ENCODE measurements around the gene ACOT13. TPM values are rescaled to one million over a fixed set of nuclear protein-coding genes. Genes with fewer than 3 reads are reported as not detected.
"Not testable (repeated sequence)": the region's sequence is repeated elsewhere in the genome, so short reads cannot be mapped to it uniquely, and the experiment has no call there.

Gene ACOT13
- total RNA-seq, 4 donors from 2014 or later = 3.4 to 8.9 (median 6.8) TPM

GRCh38 chr6:24704468-24704867, 37.6 kb downstream of the ACOT13 start:
- H3K4me1 ChIP-seq = peaks cover 0 to 26% (median 0%) of the 10 kb centered on the region in 3 donors
- H3K27ac ChIP-seq = no peak overlapping the region
- no peaks in the 10 kb centered on the region for H3K27me3 ChIP-seq
- no peak overlapping the region for H3K4me3 ChIP-seq
- TF ChIP-seq, protein P1, sequence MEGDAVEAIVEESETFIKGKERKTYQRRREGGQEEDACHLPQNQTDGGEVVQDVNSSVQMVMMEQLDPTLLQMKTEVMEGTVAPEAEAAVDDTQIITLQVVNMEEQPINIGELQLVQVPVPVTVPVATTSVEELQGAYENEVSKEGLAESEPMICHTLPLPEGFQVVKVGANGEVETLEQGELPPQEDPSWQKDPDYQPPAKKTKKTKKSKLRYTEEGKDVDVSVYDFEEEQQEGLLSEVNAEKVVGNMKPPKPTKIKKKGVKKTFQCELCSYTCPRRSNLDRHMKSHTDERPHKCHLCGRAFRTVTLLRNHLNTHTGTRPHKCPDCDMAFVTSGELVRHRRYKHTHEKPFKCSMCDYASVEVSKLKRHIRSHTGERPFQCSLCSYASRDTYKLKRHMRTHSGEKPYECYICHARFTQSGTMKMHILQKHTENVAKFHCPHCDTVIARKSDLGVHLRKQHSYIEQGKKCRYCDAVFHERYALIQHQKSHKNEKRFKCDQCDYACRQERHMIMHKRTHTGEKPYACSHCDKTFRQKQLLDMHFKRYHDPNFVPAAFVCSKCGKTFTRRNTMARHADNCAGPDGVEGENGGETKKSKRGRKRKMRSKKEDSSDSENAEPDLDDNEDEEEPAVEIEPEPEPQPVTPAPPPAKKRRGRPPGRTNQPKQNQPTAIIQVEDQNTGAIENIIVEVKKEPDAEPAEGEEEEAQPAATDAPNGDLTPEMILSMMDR (IDR thresholded peaks at IDR 0.05) = no peak
- no peak for TF ChIP-seq POLR2A (IDR thresholded peaks at IDR 0.05)
- no peak for TF ChIP-seq EP300 (IDR thresholded peaks at IDR 0.05)
- TF ChIP-seq POLR2AphosphoS5 (IDR thresholded peaks at IDR 0.05) = no peak
- no peak for ATAC-seq
- H3K36me3 ChIP-seq = peaks cover 14 to 82% of the 10 kb centered on the region in 2 donors
- no peaks in the 10 kb centered on the region for H3K9me3 ChIP-seq

DNA sequence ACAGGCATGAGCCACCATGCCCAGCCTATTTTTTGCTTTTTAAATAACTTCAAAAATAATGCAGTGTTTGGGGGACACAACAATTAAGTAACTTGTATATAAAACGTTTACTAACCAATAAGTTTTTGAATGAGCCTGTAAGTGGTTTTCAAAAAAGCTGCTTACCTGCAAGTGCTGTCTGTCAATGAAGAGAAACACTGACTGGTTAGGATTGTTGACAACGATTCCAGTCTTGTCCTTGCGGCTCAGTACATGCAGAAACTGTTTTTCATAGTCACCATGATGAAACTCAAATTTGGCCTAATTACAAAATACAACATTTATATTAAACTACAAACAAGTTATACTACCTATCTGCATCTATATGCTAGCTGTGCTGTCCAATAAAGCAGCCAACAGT, 41.7 kb downstream of the ACOT13 start:
- 90% methylated on average over 3 of the region's 3 CpGs for WGBS, 2 donors (ENCODE audit: low coverage in 1 of 2)
- Histone ChIP-seq H3K4me3 (no peak overlapping the region), H3K36me3 (peaks cover 14 to 100% of the 10 kb centered on the region in 2 donors), H3K27me3 (no peaks in the 10 kb centered on the region), H3K9me3 (no peaks in the 10 kb centered on the region), H3K4me1 (peaks cover 0 to 57% (median 2%) of the 10 kb centered on the region in 3 donors), H3K27ac (no peak overlapping the region)
- no peak for ATAC-seq
- TF ChIP-seq POLR2A (IDR thresholded peaks at IDR 0.05) (no peak), EP300 (IDR thresholded peaks at IDR 0.05) (no peak), POLR2AphosphoS5 (IDR thresholded peaks at IDR 0.05) (no peak)
- TF ChIP-seq, protein P1 (IDR thresholded peaks at IDR 0.05) = no peak

- Histone ChIP-seq H3K27me3 (no peaks in the 10 kb centered on the region), H3K4me3 (no peak overlapping the region), H3K36me3 (peaks cover 14 to 100% of the 10 kb centered on the region in 2 donors), H3K9me3 (no peaks in the 10 kb centered on the region), H3K4me1 (peaks cover 0 to 60% (median 7%) of the 10 kb centered on the region in 3 donors), H3K27ac (no peak overlapping the region)
- ATAC-seq = no peak
- 66 to 74% methylated on average over 4 of the region's 4 CpGs for WGBS, 2 donors (ENCODE audit: low coverage in 1 of 2)
- TF ChIP-seq POLR2AphosphoS5 (IDR thresholded peaks at IDR 0.05) (no peak), EP300 (IDR thresholded peaks at IDR 0.05) (no peak), POLR2A (IDR thresholded peaks at IDR 0.05) (no peak)
- TF ChIP-seq, protein P1 (IDR thresholded peaks at IDR 0.05) = no peak
Measured at GRCh38 chr6:24709014-24709711, 42.3 kb downstream of the ACOT13 start.

- peaks cover 5 to 100% of the 10 kb centered on the region in 2 donors for H3K36me3 ChIP-seq
- ATAC-seq = no peak
- H3K9me3 ChIP-seq = no peaks in the 10 kb centered on the region
- H3K4me3 ChIP-seq = no peak overlapping the region
- TF ChIP-seq POLR2AphosphoS5 (IDR thresholded peaks at IDR 0.05) = no peak
- H3K27ac ChIP-seq = no peak overlapping the region
- H3K27me3 ChIP-seq = no peaks in the 10 kb centered on the region
- 83 to 89% methylated on average over 7 to 10 of the region's 10 CpGs for WGBS, 2 donors (ENCODE audit: low coverage in 1 of 2)
- H3K4me1 ChIP-seq = peaks cover 6 to 70% (median 11%) of the 10 kb centered on the region in 3 donors
Measured at GRCh38 chr6:24710519-24711303, 43.8 kb downstream of the ACOT13 start.

DNA sequence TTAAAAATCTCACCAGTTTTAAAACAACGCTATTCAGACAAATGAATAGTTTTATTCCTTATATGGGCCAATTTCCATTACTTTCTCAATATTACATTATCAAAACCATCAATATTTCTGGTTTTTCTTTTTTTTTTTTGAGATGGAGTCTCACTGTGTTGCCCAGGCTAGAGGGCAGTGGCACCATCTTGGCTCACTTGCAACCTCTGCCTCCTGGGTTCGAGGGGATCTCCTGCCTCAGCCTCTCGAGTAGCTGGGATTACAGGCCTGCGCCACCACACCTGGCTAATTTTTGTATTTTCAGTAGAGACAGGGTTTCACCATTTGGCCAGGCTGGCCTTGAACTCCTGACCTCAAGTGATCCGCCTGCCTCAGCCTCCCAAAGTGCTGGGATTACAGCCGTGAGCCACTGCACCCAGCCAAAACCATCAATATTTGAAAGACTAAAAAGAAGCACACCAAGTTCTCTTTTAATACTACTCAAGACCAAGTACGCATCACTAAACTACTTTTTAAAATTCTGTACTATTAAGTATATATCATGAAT, 49.8 kb downstream of the ACOT13 start:
- H3K27me3 ChIP-seq, H3K27ac ChIP-seq, ATAC-seq, H3K9me3 ChIP-seq: not testable (repeated sequence)
- WGBS, 2 donors (ENCODE audit: low coverage in 1 of 2) = 69 to 88% methylated on average over 4 of the region's 7 CpGs
- peak overlapping the region; percentile 81 to 84 for H3K4me3 ChIP-seq
- peaks cover 0 to 44% of the 10 kb centered on the region in 2 donors for H3K36me3 ChIP-seq
- H3K4me1 ChIP-seq = peaks cover 9 to 75% (median 19%) of the 10 kb centered on the region in 3 donors

All from gastroesophageal sphincter (tissue), 4 donors.